Suppressor macrophage treated with lipopolysaccharide for 1 hour (primary cell): ENCODE data around the gene PTBP1.

Experiments
- DNase-seq, 3 donors: peaks; one replicate each; pipeline ENCODE4 v3.0.0-alpha.2; 2020 to 2022

PTBP1 gene

GRCh38 chr19:796692-797527 lies at the start of gene PTBP1:
TSS of gene PTBP1 (plus strand) at chr19:797452. CDS start at chr19:797498, 46 bp downstream.
- DNase-seq, result peak; percentile 100

- no peak for DNase-seq
Measured at GRCh38 chr19:748274-748598, 49.0 kb upstream of the PTBP1 start.

- DNase-seq, result no peak
Measured at GRCh38 chr19:749811-750210, 47.4 kb upstream of the PTBP1 start.

GRCh38 chr19:750640-751423 lies 46.4 kb upstream of the PTBP1 start, which contains the start of gene MISP:
TSS of gene MISP (plus strand) at chr19:751112. CDS start at chr19:756947, 5,835 bp downstream.
- DNase-seq, result no peak

GRCh38 chr19:751501-752341 lies 45.5 kb upstream of the PTBP1 start:
- DNase-seq, result peak; percentile 83 to 90 (median 86)

- DNase-seq, result peak; percentile 92 to 95 (median 95)
Measured at GRCh38 chr19:752652-753517, 44.4 kb upstream of the PTBP1 start.

- DNase-seq, result no peak
Measured at GRCh38 chr19:754530-754929, 42.7 kb upstream of the PTBP1 start.

- DNase-seq, result no peak
Measured at GRCh38 chr19:755063-755462, 42.2 kb upstream of the PTBP1 start.

- DNase-seq, result peak; percentile 61 to 84 (median 63)
Measured at GRCh38 chr19:756236-756635, 41.0 kb upstream of the PTBP1 start.

GRCh38 chr19:756821-757688 lies 40.2 kb upstream of the PTBP1 start:
- DNase-seq, result no peak

GRCh38 chr19:757811-758668 lies 39.2 kb upstream of the PTBP1 start:
- no peak for DNase-seq

GRCh38 chr19:763181-763580 lies 34.1 kb upstream of the PTBP1 start:
- no peak for DNase-seq

- DNase-seq, result no peak
Measured at GRCh38 chr19:763869-764268, 33.4 kb upstream of the PTBP1 start.

- DNase-seq, result no peak
Measured at GRCh38 chr19:764301-764700, 33.0 kb upstream of the PTBP1 start.

- DNase-seq, result no peak
Measured at GRCh38 chr19:765179-765738, 32.0 kb upstream of the PTBP1 start.

GRCh38 chr19:768424-768823 lies 28.8 kb upstream of the PTBP1 start:
- DNase-seq, result no peak

- DNase-seq, result no peak
Measured at GRCh38 chr19:769616-770015, 27.6 kb upstream of the PTBP1 start.

GRCh38 chr19:771332-771785 lies 25.9 kb upstream of the PTBP1 start:
- peak; percentile 72 to 85 (median 80) for DNase-seq

- no peak for DNase-seq
Measured at GRCh38 chr19:772063-772462, 25.2 kb upstream of the PTBP1 start.
